NCI-H1417 treated with DMSO at 0.1 percent for 48 hours (cell line): ENCODE measurements around the gene FAM193B.
A peak's percentile ranks its signal among the peaks of the same experiment; 100 is the strongest.

Experiments used
- DNase-seq: peaks from one replicate; lab custom pipeline; 2025; lab: John Stamatoyannopoulos, UW

The FAM193B gene

DNA sequence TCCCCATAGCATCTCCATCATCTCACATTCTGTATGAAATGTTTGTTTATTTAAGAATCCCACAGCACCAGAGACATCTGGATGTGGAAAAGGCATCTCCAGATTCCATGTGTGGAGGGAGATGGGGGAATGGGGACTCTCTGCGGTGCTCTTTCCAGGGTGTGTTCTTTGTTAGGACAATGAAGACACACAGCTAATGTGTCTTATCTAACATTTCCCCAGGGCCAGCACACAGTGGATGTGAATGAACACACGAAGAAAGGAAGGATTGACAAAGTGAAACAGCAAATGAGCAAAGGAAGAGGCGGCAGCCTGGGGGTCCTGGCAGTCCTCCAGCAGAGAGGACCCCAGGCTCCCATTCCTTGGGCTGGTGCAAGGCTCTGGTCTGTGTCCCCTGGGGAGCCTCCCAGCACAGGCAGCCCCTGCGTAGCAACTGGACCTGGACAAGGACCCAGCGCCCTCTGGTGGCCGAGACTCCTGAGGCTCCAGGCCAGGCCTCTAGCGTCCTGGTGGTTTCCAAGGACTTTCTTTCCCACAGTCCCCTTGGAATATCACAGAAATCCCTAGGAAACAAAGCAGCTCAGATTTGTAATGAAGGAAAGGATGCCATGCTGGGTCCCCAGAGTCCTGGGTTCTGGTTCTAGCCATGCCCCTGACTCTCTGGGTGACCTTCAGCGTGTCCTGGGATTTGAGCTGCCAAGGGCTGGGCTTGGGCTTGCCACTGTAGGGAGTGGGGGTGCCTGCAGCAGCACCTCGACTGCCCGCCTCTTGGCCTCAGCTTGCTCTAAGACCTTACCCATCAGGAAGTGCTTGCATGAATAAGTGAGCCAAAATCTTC lies 53.5 kb downstream of the FAM193B start:
- DNase-seq, result peak; percentile 5

DNA sequence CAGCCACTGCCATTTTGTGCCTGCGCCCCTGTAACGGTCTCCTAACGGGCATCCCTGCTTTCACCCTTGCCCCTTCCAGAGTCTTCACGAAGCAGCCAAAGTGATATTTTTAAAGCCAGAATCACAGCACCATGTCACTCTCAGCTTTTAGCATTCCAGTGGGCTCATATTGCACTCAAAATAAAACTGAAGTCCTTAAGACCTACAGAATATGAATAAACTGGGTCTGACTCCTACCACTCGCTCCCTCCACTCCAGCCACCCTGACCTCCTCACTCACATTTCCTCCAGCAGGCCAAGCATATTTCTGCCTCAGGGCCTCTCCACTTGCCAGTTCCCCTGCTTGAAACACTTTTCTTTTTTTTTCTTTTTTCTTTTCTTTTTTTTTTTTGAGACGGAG lies 54.5 kb downstream of the FAM193B start:
- no peak for DNase-seq

- no peak for DNase-seq
Observed at GRCh38 chr5:177498013-177498787, 56.2 kb downstream of the FAM193B start.

DNA sequence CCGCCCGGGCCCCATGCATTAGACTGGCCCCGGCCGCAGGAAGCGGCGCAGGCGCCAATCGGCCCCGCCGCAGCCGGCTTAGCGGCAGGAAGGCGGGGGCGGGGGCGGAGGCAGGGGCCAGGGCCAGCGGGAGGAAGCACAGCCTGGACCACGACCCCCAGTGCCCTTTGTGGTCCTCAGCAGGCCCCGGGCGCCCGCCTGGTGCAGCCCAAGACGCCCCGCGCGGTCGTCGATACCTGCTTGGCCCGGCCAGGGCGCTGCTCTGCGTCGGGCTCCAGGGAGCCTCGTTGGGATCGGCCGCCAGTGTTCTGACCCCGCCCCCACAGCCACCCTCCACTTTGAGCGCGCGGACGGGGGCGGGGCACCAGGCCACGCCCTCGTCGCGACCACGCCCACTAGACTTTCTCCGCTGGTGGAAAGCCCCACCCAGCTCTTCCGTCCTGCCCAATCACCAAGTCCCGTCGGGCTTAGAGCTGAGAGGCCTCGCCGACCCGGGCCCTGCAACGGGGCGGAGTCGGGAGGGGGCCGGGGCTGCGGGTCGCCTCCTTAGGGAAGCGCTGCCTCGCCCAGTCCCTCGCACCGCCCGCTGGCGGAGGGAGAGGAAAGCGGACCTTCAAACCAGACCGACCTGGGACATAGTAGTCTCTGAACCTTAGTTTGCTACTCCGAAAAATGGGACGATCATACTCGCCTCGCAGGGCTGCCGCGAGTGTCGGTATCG lies 56.9 kb downstream of the FAM193B start, which contains the start of gene PDLIM7:
Gene PDLIM7, minus strand, starts transcription at position 313 of the 721 bp plus-strand sequence. CDS start 1,092 bp downstream, outside the sequence.
- DNase-seq, result peak; percentile 55

GRCh38 chr5:177496727-177497291 lies 57.6 kb downstream of the FAM193B start:
- DNase-seq, result no peak

DNA sequence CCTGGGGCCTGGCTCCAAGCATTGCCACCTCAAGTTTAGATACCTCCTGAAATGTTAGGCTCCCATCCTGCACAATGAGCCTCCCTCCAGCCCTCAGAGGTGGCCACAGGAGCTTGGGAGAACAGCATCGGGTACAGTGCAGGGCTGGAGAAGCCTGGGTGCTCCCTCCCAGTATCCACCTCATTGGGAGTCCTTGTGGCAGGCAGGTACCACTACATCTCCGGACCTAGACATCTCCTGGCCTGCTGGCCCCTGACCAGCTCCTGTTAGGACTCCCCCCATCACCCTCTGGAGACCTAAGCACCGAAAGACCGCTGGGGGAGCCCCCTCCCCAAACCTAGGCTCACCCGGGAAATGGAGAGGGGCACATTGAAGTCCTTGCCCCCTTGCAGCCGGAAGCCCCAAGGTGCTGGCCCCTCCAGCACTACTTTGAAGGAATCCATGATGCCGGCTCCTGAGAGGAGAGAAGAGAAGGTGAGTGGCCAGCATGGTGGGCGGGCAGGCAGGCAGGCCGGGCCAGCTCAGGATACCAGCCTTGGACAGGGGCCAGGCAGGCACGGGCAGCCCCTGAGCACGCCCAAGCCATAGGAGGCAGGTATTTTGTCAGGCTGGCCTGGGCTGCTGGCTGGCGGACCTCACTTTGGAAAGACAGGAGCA lies 58.2 kb downstream of the FAM193B start:
- DNase-seq, result no peak

GRCh38 chr5:177495243-177496060 lies 58.9 kb downstream of the FAM193B start:
- DNase-seq, result no peak

DNA sequence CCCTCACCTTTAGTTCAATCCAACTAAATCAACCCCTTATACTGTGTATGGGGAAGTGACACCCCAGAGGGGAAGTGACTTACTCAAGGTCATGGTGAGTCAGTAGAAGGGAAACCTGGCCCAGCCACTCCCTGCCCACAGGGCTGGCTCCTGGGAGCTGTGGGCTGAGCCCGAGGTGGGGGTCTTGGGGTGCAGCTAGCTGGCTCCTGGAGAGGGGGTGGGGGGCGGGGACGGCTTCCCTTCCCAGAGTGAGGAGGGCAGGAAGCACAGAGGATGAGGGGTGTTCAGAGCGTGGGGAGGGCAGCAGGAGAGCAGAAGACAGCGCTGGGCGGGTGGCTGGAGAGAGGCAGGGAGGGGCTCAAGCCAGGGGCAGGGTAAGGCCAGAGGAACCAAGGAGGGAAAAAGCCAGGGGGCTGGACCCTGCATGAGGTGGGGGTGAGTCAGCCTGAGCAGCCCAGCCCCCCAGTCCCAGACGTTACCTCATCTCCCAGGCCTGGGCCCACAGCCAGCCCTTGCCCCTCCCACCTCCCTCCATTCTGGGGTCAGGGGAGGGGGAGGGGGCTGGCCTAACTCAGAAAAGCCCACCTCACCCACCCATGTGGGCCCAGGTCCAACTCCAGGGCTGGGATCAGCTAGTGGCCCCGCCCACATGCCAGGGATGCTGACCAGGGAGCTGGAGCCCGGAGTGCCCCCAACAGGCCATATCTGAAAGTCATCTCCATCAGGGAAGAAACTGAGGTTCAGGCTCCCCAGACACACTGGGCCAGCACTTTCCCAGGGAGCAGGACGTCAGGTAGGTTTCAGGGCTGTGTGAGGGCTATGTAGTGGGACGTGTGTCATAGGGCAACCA lies 59.8 kb downstream of the FAM193B start:
- no peak for DNase-seq

GRCh38 chr5:177493795-177494345 lies 60.5 kb downstream of the FAM193B start:
- no peak for DNase-seq

- DNase-seq, result no peak
Observed at GRCh38 chr5:177492841-177493240, 61.5 kb downstream of the FAM193B start.

DNA sequence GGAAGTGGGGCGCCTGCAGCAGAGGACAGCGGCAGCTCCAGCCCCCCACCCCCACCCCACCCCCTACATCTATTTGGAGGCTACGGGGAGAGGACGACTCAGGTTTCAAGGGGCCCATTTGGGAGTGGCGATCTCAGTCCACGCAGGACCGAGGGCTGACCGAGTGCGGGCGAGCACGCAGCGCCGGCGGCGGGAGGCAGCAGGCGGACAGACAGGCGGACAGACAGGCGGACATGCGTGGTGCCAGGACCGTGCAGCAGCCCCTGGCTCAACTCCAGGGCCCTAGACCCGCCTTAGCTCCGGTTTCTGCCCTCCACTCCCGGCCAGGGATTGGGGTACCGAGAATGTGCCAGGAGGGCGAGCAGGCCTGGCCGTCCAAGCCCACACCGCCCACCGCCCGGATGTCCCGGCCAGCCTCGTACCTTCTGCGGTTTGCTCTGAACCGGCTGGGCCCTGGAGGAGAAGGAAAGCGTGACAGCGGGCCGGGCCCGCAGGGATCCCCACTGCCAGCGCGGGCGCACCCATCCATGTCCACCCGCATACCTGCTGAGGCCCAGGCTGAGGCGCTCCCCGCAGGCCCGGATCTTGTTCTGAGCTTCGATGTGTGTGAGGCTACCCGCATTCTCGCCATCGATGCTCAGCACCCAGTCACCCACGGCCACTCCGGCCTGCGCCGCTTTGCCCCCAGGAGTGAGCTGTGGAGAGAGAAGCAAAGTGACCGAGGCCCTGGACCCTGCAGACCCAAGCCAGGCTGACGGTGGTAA lies 62.2 kb downstream of the FAM193B start:
- no peak for DNase-seq

- DNase-seq, result no peak
Observed at GRCh38 chr5:177491429-177491945, 62.9 kb downstream of the FAM193B start.

DNA sequence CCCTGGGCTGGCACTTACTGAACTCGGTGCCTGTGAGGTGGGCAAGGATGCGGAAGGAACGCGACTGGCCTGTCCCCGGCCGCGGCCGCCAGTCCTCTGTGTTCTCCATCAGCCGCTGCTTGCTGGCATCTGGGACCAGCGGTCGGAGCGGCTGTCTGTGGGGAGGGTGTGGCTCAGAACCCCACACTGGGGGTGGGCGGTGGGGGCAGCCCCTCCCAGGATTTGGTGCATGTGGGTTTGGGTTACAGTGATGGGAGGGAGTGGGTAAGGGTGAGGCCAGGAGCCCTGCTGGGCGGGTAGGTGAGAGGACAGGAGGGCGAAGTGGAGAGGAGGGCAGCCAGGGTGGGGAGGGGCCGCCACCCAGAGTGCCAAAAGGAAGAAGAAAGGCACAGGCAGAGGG lies 63.4 kb downstream of the FAM193B start:
- no peak for DNase-seq

GRCh38 chr5:177490311-177490991 lies 63.9 kb downstream of the FAM193B start:
- DNase-seq, result no peak

DNA sequence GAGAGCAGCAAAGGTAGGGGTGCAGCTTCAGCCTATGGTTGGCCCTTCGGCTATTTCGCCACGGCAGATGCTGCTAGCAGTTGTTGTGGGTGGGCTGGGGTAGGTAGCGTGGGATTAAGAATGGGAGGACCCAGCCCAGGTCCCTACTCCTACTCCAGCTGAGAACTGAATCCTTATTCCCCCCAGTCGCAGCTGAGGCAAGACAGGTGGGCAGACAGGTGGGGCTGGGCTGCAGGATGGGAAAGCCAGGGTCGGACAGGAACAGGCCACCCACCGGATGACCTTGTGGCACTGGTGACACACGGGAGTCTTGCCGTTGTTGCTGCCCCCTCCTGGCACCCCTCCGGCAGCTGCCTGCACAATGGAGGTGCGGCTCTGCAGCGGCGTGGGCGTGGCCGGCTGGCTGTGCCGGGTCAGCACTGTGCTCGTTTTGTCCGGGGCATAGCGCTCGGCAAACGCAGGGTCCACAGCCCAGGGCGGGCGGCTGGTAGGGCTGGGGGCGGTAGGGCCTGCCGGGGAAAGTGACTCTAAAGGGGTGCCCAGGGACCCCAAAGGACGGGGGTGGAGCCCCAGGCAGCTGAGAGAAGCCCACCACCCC lies 65.1 kb downstream of the FAM193B start:
- DNase-seq, result no peak

DNA sequence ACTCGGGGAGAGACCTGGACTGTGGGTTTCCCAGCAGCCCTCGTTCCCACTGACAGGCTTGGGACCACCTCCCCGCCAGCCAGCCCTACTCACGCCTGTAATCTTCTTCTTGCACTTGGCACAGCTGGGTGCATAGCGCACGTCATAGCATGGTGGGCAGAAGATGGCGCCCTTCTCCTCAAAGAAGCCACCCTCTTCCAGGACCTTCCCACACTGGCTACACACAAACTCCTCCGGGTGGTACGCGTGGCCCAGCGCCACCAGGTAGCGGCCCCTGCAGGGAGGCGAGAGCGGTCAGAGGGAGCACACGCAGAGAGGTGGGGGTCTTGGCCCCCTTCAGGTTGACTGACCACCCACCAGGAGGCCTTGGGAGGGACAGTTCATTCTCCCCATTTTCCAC lies 66.4 kb downstream of the FAM193B start:
- DNase-seq, result no peak

DNA sequence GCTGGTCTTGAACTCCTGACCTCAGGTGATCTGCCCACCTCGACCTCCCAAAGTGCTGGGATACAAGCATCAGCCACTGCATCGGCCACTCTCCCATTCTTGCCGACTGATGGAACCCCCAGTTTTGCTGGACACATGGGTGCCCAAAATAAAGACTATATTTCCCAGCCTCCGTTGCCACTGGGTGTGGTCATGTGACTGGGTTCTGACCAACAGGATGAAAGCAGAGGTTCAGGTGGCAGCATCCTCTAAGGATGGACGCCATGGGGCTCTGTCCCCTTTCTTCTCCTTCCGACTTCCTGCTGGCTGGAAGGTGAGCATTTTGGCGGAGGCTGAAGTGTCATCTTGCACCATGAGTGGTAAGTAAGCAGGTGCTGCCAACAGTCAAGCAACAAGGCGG lies 67.2 kb downstream of the FAM193B start:
- DNase-seq, result no peak
